Neural crest cell (in vitro differentiated cells): ENCODE data around the gene CALML6. TPM values are rescaled to one million over a fixed set of nuclear protein-coding genes. Genes with fewer than 3 reads are reported as not detected.
"Not testable (repeated sequence)": the region's sequence is repeated elsewhere in the genome, so short reads cannot be mapped to it uniquely, and the experiment has no call there.

Source experiments
- DNase-seq: peaks from one replicate; pipeline ENCODE4 v3.0.0; 2021; ENCODE audit warnings: low read depth, mixed read lengths, low spot score
- H3K27ac Mint-ChIP-seq: one replicate; pipeline ENCODE4 v1.8.0; 2021; ENCODE audit warnings: mild to moderate bottlenecking, mixed read lengths; ENCODE audit not compliant: unreplicated experiment
- H3K27me3 Mint-ChIP-seq: 2 replicates; pipeline ENCODE4 v1.8.0; 2021; ENCODE audit warnings: low read depth, mild to moderate bottlenecking, mixed read lengths
- H3K36me3 Mint-ChIP-seq: 2 replicates; pipeline ENCODE4 v1.8.0; 2021; ENCODE audit warnings: low read depth, mild to moderate bottlenecking, mixed read lengths
- H3K4me1 Mint-ChIP-seq: 2 replicates; pipeline ENCODE4 v1.8.0; 2021; ENCODE audit warnings: mixed read lengths
- H3K4me3 Mint-ChIP-seq: one replicate; pipeline ENCODE4 v1.8.0; 2021; ENCODE audit warnings: mild to moderate bottlenecking, mixed read lengths
- H3K9me3 Mint-ChIP-seq: 2 replicates; pipeline ENCODE4 v1.8.0; 2021; ENCODE audit warnings: mixed read lengths
- total RNA-seq: library from RNA; stranded (reverse); gene quantifications from 2 replicates; pipeline ENCODE4 v1.2.1, GENCODE V29; 2021
- TF ChIP-seq, protein P1 (sequence below): fragments of 200-600 bp; sonication (generic); conservative IDR thresholded peaks from 2 replicates; pipeline ENCODE4 v1.5.0; 2021; ENCODE audit warnings: antibody characterized with exemption, mild to moderate bottlenecking

CALML6 gene
- total RNA-seq, 1 donor from 2014 or later, result 0.63 TPM

DNA sequence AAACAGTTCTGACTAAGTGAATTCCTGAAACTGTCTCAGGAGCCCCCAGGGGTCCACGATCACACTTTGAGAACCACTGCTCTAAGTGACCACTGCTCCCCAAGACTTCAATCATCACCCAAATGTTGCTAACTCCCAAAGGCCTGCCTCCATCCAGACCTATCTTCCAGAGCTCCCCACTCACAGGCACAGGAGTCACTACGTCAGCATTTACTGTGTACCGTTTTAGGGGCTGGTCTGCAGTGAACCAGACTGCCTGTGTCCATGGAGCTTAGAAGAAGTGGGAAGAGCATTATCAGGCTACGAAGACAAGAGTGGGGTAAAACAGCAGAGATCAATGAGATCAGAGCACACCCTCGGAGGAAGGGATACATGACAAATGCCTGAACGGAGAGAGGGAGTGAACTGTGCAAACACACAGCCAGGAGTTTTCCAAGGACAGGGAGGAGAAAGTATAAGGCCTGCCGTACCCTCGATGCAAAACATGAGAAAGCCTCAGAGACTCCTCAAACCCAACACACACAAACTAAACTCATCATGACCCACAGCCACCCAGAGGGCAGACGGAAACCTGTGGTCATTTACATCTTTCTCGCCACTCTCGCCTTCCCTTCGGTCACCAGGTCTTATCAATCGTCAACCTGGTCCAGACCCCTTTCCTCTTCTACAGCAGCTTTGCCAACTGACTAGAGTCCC is 34.3 kb upstream of the CALML6 start:
- TF ChIP-seq, protein P1, sequence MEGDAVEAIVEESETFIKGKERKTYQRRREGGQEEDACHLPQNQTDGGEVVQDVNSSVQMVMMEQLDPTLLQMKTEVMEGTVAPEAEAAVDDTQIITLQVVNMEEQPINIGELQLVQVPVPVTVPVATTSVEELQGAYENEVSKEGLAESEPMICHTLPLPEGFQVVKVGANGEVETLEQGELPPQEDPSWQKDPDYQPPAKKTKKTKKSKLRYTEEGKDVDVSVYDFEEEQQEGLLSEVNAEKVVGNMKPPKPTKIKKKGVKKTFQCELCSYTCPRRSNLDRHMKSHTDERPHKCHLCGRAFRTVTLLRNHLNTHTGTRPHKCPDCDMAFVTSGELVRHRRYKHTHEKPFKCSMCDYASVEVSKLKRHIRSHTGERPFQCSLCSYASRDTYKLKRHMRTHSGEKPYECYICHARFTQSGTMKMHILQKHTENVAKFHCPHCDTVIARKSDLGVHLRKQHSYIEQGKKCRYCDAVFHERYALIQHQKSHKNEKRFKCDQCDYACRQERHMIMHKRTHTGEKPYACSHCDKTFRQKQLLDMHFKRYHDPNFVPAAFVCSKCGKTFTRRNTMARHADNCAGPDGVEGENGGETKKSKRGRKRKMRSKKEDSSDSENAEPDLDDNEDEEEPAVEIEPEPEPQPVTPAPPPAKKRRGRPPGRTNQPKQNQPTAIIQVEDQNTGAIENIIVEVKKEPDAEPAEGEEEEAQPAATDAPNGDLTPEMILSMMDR, result no peak
- no peak for DNase-seq
- Mint-ChIP-seq H3K4me1 (peaks cover 42% of the 10 kb centered on the region), H3K9me3 (no peaks in the 10 kb centered on the region), H3K4me3 (peak overlapping the region; percentile 20), H3K27ac (peak overlapping the region; percentile 37), H3K27me3 (no peaks in the 10 kb centered on the region), H3K36me3 (peaks cover 24% of the 10 kb centered on the region)

DNA sequence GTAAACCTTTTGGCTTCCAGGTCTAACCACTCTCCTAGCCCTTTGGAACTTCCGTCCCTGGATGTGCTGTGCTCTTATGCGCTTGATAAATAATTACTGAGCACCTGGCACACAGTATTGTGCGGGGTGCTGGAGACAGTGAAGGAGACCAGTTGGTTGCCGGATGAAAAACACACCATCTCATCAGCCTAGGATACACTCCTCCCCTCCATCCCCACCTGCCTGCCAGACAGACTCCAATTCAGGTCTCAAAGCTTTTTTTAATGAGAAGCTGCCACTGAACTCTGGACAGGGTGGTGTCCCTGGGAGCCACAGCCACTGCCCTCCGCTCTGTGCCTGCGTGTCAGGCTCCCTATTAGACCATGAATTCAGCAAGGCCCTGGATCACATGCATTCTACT is 33.3 kb upstream of the CALML6 start:
- no peaks in the 10 kb centered on the region for H3K9me3 Mint-ChIP-seq
- H3K4me1 Mint-ChIP-seq, result peaks cover 47% of the 10 kb centered on the region
- no peak overlapping the region for H3K27ac Mint-ChIP-seq
- DNase-seq, result no peak
- H3K36me3 Mint-ChIP-seq, result peaks cover 19% of the 10 kb centered on the region
- H3K27me3 Mint-ChIP-seq, result no peaks in the 10 kb centered on the region
- peak overlapping the region; percentile 27 for H3K4me3 Mint-ChIP-seq
- TF ChIP-seq, protein P1, result no peak

DNA sequence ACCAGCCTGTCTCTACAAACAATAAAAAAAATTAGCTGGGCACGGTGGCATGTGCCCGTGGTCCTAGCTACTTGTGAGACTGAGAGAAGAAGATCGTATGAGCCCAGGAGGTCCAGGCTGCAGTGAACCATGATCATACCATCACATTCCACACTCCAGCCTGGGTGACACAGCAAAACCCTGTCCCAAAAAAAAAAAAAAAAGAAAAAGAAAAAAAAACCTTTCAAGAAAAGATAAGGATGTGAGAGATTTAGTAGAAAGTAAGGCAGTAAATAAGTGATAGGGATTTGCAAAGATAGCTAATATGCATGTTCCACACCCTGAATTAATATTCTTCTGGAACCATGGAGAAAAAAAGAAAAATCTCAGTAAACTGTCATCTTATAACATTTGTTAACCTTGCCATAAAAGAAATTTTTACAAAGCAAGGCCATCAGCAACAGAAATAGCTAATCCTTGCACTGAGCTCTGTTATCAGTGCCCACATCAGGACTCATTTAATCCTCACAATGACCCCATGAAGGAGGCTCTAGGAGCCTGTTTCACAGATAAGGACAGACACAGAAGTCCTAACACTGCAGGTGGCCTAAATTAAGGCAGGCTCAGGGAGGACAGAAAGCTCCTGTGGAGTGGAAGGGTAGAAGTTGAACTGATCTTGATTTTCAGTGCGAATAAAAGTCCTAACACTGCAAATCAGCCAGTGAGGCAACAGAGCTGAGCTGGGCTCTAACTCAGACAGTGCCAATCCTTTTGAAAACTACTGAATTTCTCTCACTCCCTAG is 31.8 kb upstream of the CALML6 start:
- no peak overlapping the region for H3K27ac Mint-ChIP-seq
- H3K4me3 Mint-ChIP-seq, result peak overlapping the region; percentile 66
- H3K4me1 Mint-ChIP-seq, result peaks cover 52% of the 10 kb centered on the region
- H3K9me3 Mint-ChIP-seq, result no peaks in the 10 kb centered on the region
- TF ChIP-seq, protein P1, result no peak
- H3K36me3 Mint-ChIP-seq, result peaks cover 16% of the 10 kb centered on the region
- H3K27me3 Mint-ChIP-seq, result no peaks in the 10 kb centered on the region
- no peak for DNase-seq

DNA sequence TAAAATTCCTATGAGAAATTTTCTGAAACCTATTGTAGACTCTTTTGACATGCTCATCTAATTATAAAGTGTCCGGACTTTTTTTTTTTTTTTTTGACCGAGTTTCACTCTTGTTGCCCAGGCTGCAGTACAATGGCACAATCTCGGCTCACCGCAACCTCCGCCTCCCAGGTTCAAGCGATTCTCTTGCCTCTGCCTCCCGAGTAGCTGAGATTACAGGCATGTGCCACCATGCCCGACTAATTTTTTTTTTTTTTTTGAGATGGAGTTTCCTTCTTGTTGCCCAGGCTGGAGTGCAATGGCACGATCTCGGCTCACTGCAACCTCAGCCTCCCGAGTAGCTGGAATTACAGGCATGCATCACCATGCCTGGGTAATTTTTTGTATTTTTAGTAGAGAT is 31.2 kb upstream of the CALML6 start:
- not testable (repeated sequence) for DNase-seq, H3K9me3 Mint-ChIP-seq, H3K27me3 Mint-ChIP-seq, H3K27ac Mint-ChIP-seq, H3K36me3 Mint-ChIP-seq
- Mint-ChIP-seq H3K4me1 (peaks cover 52% of the 10 kb centered on the region), H3K4me3 (peak overlapping the region; percentile 66)

DNA sequence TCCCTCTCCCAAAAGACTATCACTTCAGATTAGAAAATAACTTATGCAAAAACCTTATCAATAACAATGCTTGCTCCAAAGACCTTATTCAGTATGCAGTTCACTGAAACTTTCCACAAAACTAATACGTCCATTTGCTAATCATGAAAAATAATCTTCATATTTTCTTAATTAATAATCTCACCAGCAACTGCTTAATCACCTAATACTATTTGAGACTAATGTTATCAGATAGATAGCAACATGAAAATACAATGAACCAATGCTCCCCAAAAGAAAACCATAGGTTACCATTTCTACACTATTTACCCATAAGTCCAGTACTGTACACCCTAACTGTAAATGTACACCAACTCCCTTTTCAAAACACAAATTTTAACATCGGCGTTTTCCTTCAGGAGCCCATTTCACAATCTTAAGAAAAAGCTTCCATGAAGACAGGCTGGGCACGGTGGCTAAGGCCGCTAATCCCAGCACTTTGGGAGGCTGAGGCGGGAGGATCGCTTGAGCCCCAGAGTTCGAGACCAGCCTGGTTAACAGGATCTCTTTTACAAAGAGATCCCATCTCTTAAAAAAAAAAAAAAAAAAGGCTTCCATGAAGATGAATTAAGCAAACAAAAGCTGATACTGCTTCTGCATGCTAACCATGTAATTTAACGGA is 25.8 kb upstream of the CALML6 start:
- H3K27me3 Mint-ChIP-seq, result peaks cover 3% of the 10 kb centered on the region
- peak overlapping the region; percentile 93 for H3K4me3 Mint-ChIP-seq
- TF ChIP-seq, protein P1, result no peak
- peaks cover 3% of the 10 kb centered on the region for H3K36me3 Mint-ChIP-seq
- DNase-seq, result no peak
- H3K4me1 Mint-ChIP-seq, result peaks cover 36% of the 10 kb centered on the region
- peak overlapping the region; percentile 72 for H3K27ac Mint-ChIP-seq
- H3K9me3 Mint-ChIP-seq, result no peaks in the 10 kb centered on the region
